Stimulated activated naive CD8-positive, alpha-beta T cell treated with anti-CD3 and anti-CD28 coated beads, Interleukin-15, amount 100 ng/mL, for 72 hours (primary cell): ENCODE measurements around the gene MRPL48.
"Not testable (repeated sequence)": the region's sequence is repeated elsewhere in the genome, so short reads cannot be mapped to it uniquely, and the experiment has no call there.

ENCODE experiments used
- ATAC-seq: fragments of 150-1000 bp; cut with Tn5 transposase; 2 replicates; pipeline ENCODE4 v1.10.0; 2021; ENCODE audit warnings: mild to moderate bottlenecking, moderate library complexity
- DNase-seq, 2 donors: peaks; one replicate each; pipeline ENCODE4 v3.0.0; 2021 to 2022
- H3K27ac Mint-ChIP-seq, 2 donors: one replicate each; pipeline ENCODE4 v1.8.0; 2022; ENCODE audit warnings: mild to moderate bottlenecking in 2 of 2, mixed read lengths in 2 of 2, moderate library complexity in 2 of 2
- H3K27me3 Mint-ChIP-seq: one replicate; pipeline ENCODE4 v1.8.0; 2022; ENCODE audit warnings: mixed read lengths
- H3K4me1 Mint-ChIP-seq: one replicate; pipeline ENCODE4 v1.8.0; 2022; ENCODE audit warnings: mild to moderate bottlenecking, mixed read lengths
- H3K4me3 Mint-ChIP-seq, 2 donors: one replicate each; pipeline ENCODE4 v1.8.0; 2022; ENCODE audit warnings: mild to moderate bottlenecking in 2 of 2, mixed read lengths in 2 of 2, moderate library complexity in 1 of 2
- H3K9me3 Mint-ChIP-seq, 2 donors: one replicate each; pipeline ENCODE4 v1.8.0; 2022; ENCODE audit warnings: mixed read lengths in 2 of 2

Gene MRPL48

DNA sequence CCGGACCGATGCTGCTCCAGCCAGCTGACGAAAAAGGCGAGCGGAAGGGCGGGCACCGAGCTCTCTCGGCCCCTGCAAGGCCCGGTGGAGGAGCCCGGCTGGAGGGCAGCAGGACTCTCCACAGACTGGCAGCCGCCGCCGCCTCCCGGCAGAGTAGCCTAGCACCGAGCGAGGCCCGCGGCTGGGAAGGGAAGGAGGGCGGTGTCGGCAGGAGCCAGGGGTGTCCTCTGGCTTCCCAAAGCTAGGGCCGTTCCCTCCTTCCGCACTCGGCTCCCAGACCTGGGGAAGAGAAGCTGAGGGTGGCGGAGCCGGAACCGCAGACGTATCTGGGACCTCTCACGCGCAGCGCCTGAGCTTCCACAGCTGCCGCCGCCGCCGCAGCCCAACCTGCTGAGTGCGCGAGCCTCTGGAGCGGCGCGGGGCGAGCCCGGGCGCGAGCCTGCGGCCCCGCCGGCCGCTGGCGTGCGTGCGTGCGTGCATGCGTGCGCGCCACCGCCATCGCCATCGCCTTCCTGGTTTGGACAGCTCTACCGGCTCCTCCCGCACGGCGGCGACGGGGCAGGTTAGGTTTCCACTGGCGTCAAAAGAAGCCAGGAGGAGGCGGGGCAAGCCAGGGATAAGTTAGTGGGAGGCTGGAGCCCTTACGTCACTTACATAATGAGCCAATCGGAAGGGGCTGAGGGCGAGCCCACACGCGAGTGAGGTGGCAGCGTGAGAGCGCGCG lies 26.8 kb upstream of the MRPL48 start, which contains the start of gene RAB6A:
Gene RAB6A, minus strand, starts transcription at position 396 of the 724 bp plus-strand sequence. CDS start 439 bp downstream, outside the sequence.
- H3K4me1 Mint-ChIP-seq: peaks cover 42% of the 10 kb centered on the region
- H3K4me3 Mint-ChIP-seq: peak within 1 kb of the TSS; percentile 96 to 97
- no peaks in the 10 kb centered on the region for H3K9me3 Mint-ChIP-seq
- peak; percentile 93 for ATAC-seq
- peak within 1 kb of the TSS; percentile 95 to 98 for H3K27ac Mint-ChIP-seq
- no peaks in the 10 kb centered on the region for H3K27me3 Mint-ChIP-seq
- peak; percentile 99 to 100 for DNase-seq

DNA sequence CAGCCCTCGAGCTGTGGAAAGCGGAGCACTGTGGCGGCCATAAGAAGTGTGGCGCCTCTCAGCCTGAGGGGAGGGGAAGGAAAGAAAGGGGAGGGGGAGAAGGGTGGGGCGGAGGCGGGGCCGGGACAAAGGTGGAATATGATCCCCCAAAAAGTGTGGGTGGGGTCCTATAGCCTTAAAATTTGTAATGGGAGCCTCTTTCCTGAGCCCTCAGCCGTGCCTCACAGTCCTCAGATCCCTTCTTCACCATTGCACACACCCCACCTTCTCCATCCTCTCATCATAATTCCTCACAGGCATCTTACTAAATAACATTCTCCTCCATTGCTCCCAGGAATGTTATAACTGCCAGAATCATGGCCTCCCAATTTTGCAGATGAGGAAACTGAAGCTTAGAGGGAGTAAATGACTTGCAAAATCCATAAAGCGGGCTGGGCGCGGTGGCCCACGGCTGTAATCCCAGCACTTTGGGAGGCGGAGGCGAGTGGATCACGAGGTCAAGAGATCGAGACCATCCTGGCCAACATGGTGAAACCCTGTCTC lies 26.2 kb upstream of the MRPL48 start:
- H3K9me3 Mint-ChIP-seq: no peaks in the 10 kb centered on the region

DNA sequence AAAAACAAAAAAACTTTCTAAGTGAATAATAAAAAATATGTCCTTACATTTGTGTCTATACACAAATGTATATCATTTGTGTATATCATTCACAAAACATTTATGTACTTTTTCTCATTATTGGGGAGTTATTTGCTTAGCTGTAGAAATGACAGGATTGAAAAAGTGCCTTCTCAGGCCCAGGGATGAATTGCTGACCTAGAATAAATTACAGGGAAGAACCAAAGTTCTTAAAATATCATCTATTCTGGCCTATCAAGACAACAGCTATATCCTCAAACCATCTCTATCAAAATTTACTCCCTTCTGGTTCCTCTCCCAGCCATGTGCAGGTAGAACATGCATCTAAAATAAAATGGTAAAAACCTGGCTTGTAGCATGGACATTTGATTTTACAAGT lies 24.9 kb upstream of the MRPL48 start:
- H3K9me3 Mint-ChIP-seq: no peaks in the 10 kb centered on the region
- ATAC-seq (no peak), DNase-seq (no peak)
- peaks cover 16% of the 10 kb centered on the region for H3K27me3 Mint-ChIP-seq
- H3K4me3 Mint-ChIP-seq: no peak overlapping the region
- no peak overlapping the region for H3K27ac Mint-ChIP-seq
- peaks cover 42% of the 10 kb centered on the region for H3K4me1 Mint-ChIP-seq

More for the DNA sequence above, 26.2 kb upstream of the MRPL48 start:
- Mint-ChIP-seq H3K27me3 (peaks cover 5% of the 10 kb centered on the region), H3K27ac (peak overlapping the region; percentile 88 to 98), H3K4me1 (peaks cover 42% of the 10 kb centered on the region), H3K4me3 (peak overlapping the region; percentile 96 to 97)
- peak; percentile 6 for ATAC-seq
- DNase-seq: peak in 1 of 2 donors; percentile 17

DNA sequence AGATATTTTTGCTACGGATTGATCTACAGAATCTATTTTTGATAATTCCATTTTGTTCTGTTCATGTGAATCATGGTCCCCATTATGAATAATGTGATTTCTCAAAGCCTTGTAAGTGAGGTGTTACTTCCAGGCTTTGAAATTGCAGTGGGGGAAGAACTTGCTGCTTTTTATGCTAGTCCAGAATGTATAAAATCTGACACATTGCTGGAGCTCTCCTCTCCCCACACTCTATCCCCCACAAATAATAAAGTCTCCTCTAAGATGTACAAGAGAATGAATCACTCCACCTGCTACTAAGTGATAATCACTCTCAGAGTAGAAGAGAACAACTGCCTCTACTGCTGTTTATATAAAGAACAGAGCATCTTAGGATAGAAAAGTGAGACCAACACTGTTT lies 20.9 kb upstream of the MRPL48 start:
- no peak overlapping the region for H3K4me3 Mint-ChIP-seq
- ATAC-seq (no peak), DNase-seq (no peak)
- H3K27ac Mint-ChIP-seq: no peak overlapping the region
- peaks cover 16% of the 10 kb centered on the region for H3K27me3 Mint-ChIP-seq
- H3K9me3 Mint-ChIP-seq: no peaks in the 10 kb centered on the region
- H3K4me1 Mint-ChIP-seq: peaks cover 16% of the 10 kb centered on the region

DNA sequence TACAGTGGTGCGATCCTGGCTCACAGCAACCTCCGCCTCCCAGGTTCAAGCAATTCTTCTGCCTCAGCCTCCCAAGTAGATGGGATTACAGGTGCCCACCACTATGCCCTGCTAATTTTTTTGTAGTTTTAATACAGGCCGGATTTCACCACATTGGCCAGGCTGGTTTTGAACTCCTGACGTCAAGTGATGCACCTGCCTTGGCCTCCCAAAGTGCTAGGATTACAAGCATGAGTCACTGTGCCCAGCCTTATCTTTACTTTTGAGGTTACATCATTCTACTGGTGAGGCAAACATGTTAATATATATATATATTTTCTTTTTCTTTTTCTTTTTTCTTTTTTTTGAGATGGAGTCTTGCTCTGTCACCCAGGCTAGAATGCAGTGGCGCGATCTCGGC lies 16.9 kb upstream of the MRPL48 start:
- not testable (repeated sequence) for H3K4me1 Mint-ChIP-seq, ATAC-seq, DNase-seq, H3K9me3 Mint-ChIP-seq, H3K27ac Mint-ChIP-seq, H3K4me3 Mint-ChIP-seq
- peaks cover 16% of the 10 kb centered on the region for H3K27me3 Mint-ChIP-seq

DNA sequence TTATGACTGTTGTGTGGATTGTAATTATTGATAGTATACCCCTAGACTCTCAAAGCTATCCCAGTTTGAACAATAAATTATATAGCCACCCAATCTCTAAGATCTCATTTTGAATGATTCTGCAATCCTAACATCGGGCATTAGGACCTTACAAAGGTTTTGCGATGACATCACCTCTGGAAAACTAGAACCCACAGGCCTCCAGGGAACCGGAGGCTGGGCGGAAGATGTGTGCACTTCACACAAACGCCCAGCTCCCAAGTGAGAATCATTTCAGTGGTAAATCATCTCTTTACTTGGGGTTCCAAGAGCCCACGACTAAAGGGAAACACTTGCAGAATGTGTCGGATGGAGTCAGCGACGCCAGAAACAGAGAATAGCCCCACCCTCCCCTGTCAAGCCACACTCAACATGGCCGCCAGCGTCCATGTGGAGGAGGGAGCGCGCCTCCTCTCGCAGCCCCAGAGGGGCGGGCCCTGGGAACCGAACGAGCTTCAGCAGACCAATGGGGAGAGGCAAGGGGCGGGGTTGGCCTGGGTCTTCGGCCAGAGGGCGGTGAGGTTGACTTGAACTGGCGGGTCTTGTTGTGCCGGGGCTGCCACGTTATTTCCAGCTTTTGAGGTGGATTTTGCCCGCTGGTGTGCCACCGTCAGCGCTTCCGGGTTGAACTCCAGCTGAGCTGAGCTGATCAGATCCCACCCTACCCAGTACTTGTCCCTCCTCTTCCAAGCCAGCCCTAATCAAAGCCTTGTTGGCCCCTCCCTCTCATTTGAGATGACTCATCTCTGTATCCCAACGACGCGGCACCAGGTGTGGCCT lies 8.4 kb upstream of the MRPL48 start:
- peak overlapping the region; percentile 97 to 98 for H3K27ac Mint-ChIP-seq
- peak; percentile 97 for ATAC-seq
- H3K4me1 Mint-ChIP-seq: peaks cover 30% of the 10 kb centered on the region
- peak; percentile 98 to 99 for DNase-seq
- no peaks in the 10 kb centered on the region for H3K9me3 Mint-ChIP-seq
- peaks cover 8% of the 10 kb centered on the region for H3K27me3 Mint-ChIP-seq
- peak overlapping the region; percentile 87 to 93 for H3K4me3 Mint-ChIP-seq

DNA sequence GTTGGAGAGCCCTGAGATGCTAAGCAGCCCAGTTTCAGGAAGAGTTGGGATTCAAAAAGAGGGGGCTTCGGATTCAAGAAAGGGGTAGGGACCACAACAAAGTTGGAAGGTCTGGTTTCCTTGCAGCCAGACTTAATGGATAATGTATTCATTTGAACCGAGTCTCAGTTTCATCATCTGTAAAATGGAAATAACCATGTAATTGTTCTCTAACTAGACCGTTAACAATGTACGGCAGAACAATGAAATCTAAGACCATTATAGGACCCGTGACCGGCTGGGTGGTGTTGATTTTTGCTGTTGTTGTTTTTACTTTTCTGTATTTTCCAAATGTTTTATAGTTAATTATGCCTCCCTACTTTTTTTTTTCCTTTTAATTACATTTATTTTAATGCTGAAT lies 6.4 kb upstream of the MRPL48 start:
- DNase-seq (no peak), ATAC-seq (no peak)
- Mint-ChIP-seq H3K4me3 (no peak overlapping the region), H3K4me1 (peaks cover 40% of the 10 kb centered on the region), H3K27ac (no peak overlapping the region), H3K27me3 (peaks cover 8% of the 10 kb centered on the region), H3K9me3 (no peaks in the 10 kb centered on the region)

DNA sequence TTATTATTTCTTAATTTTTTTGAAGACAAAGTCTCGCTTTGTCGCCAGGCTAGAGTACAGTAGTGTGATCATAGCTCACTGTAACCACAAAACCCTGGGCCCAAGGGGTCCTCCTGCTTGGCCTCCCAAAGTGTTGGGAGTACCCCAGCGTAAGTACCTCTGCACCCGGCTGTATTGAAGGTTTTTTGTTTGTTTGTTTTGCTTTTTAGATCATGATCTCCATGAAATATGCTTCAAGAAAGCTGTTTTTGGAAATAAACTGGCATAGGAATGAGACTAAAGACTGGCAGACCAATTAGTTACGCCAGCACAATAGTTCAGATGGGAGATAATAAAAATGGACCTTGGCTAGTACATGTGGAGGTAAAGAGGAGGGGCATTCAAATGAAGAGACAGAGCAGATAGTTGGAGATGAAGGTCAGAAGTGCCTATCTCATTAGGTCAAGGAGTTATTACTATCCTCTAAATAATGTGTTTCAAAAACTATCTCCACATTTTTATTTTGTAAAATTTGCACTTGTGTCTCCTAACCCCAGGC lies 4.1 kb upstream of the MRPL48 start:
- DNase-seq (no peak), ATAC-seq (no peak)
- Mint-ChIP-seq H3K27me3 (peaks cover 8% of the 10 kb centered on the region), H3K4me3 (no peak overlapping the region), H3K9me3 (no peaks in the 10 kb centered on the region), H3K4me1 (peaks cover 35% of the 10 kb centered on the region), H3K27ac (peak overlapping the region; percentile 98 to 99)

DNA sequence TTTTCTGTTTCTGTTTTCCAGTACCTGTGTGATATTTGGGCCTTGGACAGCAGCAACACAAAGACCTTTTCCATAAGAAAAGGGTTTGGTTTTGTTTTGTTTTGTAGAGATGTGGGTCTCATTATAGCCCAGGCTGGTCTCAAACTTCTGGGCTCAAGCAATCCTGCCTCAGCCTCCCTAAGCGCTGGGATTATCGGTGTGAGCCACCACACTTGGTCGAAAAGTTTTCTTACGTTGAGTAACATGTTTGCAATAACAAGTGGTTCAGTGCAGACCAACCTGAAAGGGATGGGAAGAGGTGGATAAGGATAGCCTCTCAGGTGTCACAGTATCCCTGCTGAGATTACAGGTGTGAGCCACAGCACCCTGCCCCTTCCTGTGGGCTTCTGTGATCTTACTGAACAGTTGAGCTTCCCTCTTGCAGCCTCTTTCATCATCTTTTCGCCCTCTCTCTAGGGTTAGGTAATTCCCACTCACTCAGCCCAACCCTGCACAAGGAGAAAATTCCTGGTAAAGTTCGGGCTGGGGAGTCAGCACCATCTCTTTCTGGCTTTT lies 3.5 kb upstream of the MRPL48 start:
- H3K27ac Mint-ChIP-seq: peak overlapping the region; percentile 98 to 99

DNA sequence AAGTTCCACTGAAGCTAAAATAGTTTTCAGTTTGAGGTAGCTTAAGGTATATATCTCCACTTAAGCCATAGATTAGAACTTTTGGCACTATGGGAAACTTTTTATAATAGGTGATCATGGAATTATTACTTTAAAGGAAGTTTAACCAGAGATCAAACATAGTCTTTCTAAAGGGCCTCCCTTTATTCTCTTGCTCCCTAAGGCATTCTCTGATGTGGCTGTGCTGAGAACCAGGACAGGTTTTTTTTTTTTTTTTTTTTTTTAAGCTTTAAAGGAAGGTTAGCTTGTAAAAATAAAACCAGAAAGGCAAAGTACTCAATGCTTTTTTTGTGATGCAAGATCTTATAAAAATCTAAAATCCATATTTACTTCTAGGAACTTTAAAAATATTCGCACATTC lies 2.9 kb upstream of the MRPL48 start:
- Mint-ChIP-seq H3K27ac (peak overlapping the region; percentile 98 to 99), H3K27me3 (peaks cover 8% of the 10 kb centered on the region), H3K9me3 (no peaks in the 10 kb centered on the region), H3K4me3 (peak overlapping the region in 1 of 2 donors; percentile 20), H3K4me1 (peaks cover 39% of the 10 kb centered on the region)
- DNase-seq: no peak
- no peak for ATAC-seq

More for the DNA sequence above, 3.5 kb upstream of the MRPL48 start:
- Mint-ChIP-seq H3K4me3 (peak overlapping the region; percentile 20 to 49), H3K9me3 (no peaks in the 10 kb centered on the region), H3K27me3 (peaks cover 8% of the 10 kb centered on the region), H3K4me1 (peaks cover 35% of the 10 kb centered on the region)
- ATAC-seq: peak; percentile 16
- peak; percentile 34 to 59 for DNase-seq

DNA sequence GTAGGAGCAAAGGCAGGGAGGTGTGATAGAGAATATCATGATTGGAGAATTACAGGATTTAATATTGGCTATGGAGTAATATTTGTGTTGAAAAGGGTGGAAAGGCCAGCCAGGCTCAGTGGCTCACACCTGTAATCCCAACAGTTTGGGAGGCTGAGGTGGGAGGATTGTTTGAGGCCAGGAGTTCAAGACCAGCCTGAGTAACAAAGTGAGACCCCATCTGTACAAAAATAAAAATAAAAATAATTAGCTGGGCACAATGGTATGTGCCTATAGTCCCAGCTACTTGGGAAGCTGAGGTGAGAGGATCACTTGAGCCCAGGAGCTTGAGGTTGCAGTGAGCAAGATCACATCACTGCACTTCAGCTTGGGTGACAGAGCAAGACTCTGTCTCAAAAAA lies 2.2 kb upstream of the MRPL48 start:
- H3K27ac Mint-ChIP-seq: peak overlapping the region; percentile 98 to 99

DNA sequence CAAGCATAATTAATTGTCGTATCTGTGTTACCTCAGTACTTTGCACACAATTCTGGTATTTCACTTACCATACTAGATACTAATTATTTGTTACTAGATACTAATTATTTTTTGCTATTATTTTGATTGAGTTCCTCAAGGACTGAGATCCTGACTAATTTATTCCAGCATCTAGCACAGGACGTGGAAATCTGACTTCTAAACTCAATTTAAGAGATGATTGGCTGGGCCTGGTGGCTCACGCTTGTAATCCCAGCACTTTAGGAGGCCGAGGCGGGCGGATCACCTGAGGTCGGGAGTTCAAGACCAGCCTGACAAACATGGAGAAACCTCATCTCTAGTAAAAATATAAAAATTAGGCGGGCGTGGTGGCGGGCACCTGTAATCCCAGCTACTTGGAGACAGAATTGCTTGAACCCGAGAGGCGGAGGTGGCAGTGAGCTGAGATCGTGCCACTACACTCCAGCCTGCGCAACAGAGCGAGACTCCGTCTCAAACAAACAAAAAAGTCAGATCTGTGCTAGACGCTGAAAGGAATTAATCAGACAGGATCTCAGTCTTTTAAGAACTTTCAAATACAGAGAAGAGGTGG lies 527 bp upstream of the MRPL48 start:
- Mint-ChIP-seq H3K4me3 (peak overlapping the region; percentile 98 to 100), H3K27me3 (no peaks in the 10 kb centered on the region), H3K4me1 (peaks cover 32% of the 10 kb centered on the region), H3K9me3 (no peaks in the 10 kb centered on the region), H3K27ac (peak overlapping the region; percentile 99 to 100)
- ATAC-seq (no peak), DNase-seq (no peak)

More for the DNA sequence above, 2.2 kb upstream of the MRPL48 start:
- H3K27me3 Mint-ChIP-seq, DNase-seq, ATAC-seq, H3K9me3 Mint-ChIP-seq, H3K4me3 Mint-ChIP-seq: not testable (repeated sequence)
- H3K4me1 Mint-ChIP-seq: peaks cover 39% of the 10 kb centered on the region

DNA sequence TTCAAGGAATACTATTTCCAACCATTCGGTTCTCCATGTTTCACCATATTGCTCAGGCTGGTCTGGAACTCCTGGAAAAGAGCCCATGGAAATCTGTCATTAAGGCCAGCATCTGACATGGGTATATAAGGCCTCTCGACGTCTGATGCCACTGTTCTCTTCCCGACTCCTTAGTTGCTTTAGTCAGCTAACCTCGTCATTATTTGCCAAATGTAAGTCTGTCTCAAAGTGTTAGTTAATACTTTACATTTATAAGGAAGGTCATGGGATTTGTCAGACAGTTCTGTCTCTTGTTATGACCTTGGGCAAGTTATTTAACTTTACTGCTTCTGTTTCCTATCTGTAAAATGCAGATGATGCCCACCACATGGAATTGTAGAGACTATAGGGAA lies 1.6 kb downstream of the MRPL48 start:
- ATAC-seq: no peak
- Mint-ChIP-seq H3K27me3 (no peaks in the 10 kb centered on the region), H3K9me3 (no peaks in the 10 kb centered on the region), H3K4me1 (peaks cover 28% of the 10 kb centered on the region), H3K27ac (no peak overlapping the region), H3K4me3 (peak overlapping the region; percentile 98 to 100)
- DNase-seq: no peak

DNA sequence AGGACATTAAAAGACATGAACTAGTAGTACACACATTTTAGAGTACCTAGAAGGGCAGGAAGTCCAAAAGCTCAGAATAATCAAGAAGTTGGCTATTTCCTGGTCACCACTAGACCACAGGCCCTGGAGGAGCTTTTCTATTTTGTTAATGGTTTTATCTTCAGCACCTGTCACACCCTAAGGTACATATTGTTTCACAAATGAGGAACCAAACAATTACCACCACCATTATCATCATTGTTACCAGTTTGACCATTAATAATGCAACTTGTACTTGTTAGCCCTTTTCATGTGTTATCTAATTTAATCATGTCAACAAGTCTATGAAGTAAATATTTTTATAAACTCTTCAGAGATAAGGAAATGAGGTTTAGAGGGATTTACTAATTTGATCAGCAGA lies 4.9 kb downstream of the MRPL48 start:
- Mint-ChIP-seq H3K9me3 (no peaks in the 10 kb centered on the region), H3K4me1 (peaks cover 18% of the 10 kb centered on the region), H3K4me3 (no peak overlapping the region), H3K27me3 (no peaks in the 10 kb centered on the region), H3K27ac (no peak overlapping the region)
- ATAC-seq (no peak), DNase-seq (no peak)
